Activated T-cell treated with anti-CD3 and anti-CD28 coated beads, Interleukin-2, amount 50 U/mL, for 72 hours (primary cell): Measurements from ENCODE around the gene CDC25A. TPM values are rescaled to one million over a fixed set of nuclear protein-coding genes. Genes with fewer than 3 reads are reported as not detected.

Experiments
- total RNA-seq, 2 donors: library from RNA; stranded (reverse); gene quantifications; one replicate each; pipeline ENCODE4 v1.2.3, GENCODE V29; 2022

CDC25A gene
- total RNA-seq, 2 donors from 2014 or later = 27.8 to 31.6 TPM

Other genes with a start within 250 kb of the CDC25A start
- gene MAP4, start 172.0 kb downstream of the CDC25A start, total RNA-seq = 100 to 1,000 TPM; 135 to 149 TPM
- gene CAMP, start 35.1 kb upstream of the CDC25A start, total RNA-seq = not detected
- 10 to 100 TPM; 26.0 to 39.7 TPM for gene ZNF589, start 52.7 kb upstream of the CDC25A start, total RNA-seq
- gene NME6, start 113.0 kb upstream of the CDC25A start, total RNA-seq = 10 to 100 TPM; 38.3 to 41.9 TPM
- gene SPINK8, start 145.2 kb upstream of the CDC25A start, total RNA-seq = not detected
- not detected for gene FBXW12, start 183.8 kb upstream of the CDC25A start, total RNA-seq
- gene PLXNB1, start 241.7 kb upstream of the CDC25A start, total RNA-seq = 1 to 10 TPM; 3.2 to 6.1 TPM